WTC11 (cell line): Measurements from ENCODE around the gene HLTF. TPM values are rescaled to one million over a fixed set of nuclear protein-coding genes. Genes with fewer than 3 reads are reported as not detected.
A peak's percentile ranks its signal among the peaks of the same experiment; 100 is the strongest.

Experiments
- ATAC-seq: fragments of 200-7000 bp; cut with Tn5 transposase; 2 replicates; pipeline ENCODE4 v1.10.0; 2021; ENCODE audit warnings: mild to moderate bottlenecking, moderate library complexity
- CTCF ChIA-PET: fragments of 300-600 bp; sonication (Branson Sonifier 250); formaldehyde crosslinking; loops from one replicate; lab custom pipeline; 2021; ENCODE audit warnings: antibody characterized with exemption; lab: Charles Lee
- POLR2A ChIA-PET: fragments of 350-600 bp; sonication (Branson Sonifier 250); formaldehyde crosslinking; loops from one replicate; lab custom pipeline; 2021; ENCODE audit warnings: antibody characterized with exemption; lab: Charles Lee
- DNase-seq: peaks from one replicate; pipeline ENCODE4 v3.0.0; 2021; ENCODE audit warnings: low spot score
- H3K27ac Mint-ChIP-seq: 2 replicates; pipeline ENCODE4 v1.8.0; 2021; ENCODE audit warnings: mixed read lengths
- H3K27me3 Mint-ChIP-seq: 2 replicates; pipeline ENCODE4 v1.8.0; 2021; ENCODE audit warnings: low read depth, mild to moderate bottlenecking, moderate library complexity, mixed read lengths
- H3K36me3 Mint-ChIP-seq: 2 replicates; pipeline ENCODE4 v1.8.0; 2021; ENCODE audit warnings: mixed read lengths
- H3K4me1 Mint-ChIP-seq: 2 replicates; pipeline ENCODE4 v1.8.0; 2022; ENCODE audit warnings: mixed read lengths
- H3K4me3 Mint-ChIP-seq: 2 replicates; pipeline ENCODE4 v1.8.0; 2021; ENCODE audit warnings: mild to moderate bottlenecking, moderate library complexity, mixed read lengths
- H3K9me3 Mint-ChIP-seq: 2 replicates; pipeline ENCODE4 v1.8.0; 2021; ENCODE audit warnings: mixed read lengths
- ATF1 ChIP-seq: sonication (generic); formaldehyde crosslinking; IDR thresholded peaks from 2 replicates; pipeline ENCODE4 v1.8.1; 2023; ENCODE audit warnings: mild to moderate bottlenecking, moderate library complexity, missing genetic modification reagents
- E2F5 ChIP-seq: sonication (generic); formaldehyde crosslinking; IDR thresholded peaks from 2 replicates; pipeline ENCODE4 v1.8.1; 2022; ENCODE audit warnings: mild to moderate bottlenecking, moderate library complexity, missing genetic modification reagents
- ETV6 ChIP-seq: sonication (generic); formaldehyde crosslinking; IDR thresholded peaks from 2 replicates; pipeline ENCODE4 v1.8.1; 2022; ENCODE audit warnings: mild to moderate bottlenecking, missing genetic modification reagents
- GTF2I ChIP-seq: fragments of 250-450 bp; sonication (Bioruptor Pico); conservative IDR thresholded peaks from 2 replicates; pipeline ENCODE4 v1.4.0; 2021; ENCODE audit warnings: mild to moderate bottlenecking
- HMGXB4 ChIP-seq: sonication (generic); formaldehyde crosslinking; IDR thresholded peaks from 2 replicates; pipeline ENCODE4 v1.8.1; 2023; ENCODE audit warnings: mild to moderate bottlenecking, moderate library complexity, missing genetic modification reagents
- JAZF1 ChIP-seq: fragments of 250-450 bp; sonication (Bioruptor Pico); IDR thresholded peaks from 2 replicates; pipeline ENCODE4 v1.9.0; 2021; ENCODE audit warnings: moderate library complexity, mild to moderate bottlenecking, inconsistent platforms
- JUN ChIP-seq: sonication (generic); formaldehyde crosslinking; IDR thresholded peaks from 2 replicates; pipeline ENCODE4 v1.8.0; 2023; ENCODE audit warnings: mild to moderate bottlenecking, missing genetic modification reagents
- NFE2L1 ChIP-seq: sonication (generic); formaldehyde crosslinking; IDR thresholded peaks from 2 replicates; pipeline ENCODE4 v1.8.1; 2023; ENCODE audit warnings: missing genetic modification reagents
- NR1H2 ChIP-seq: sonication (generic); formaldehyde crosslinking; IDR thresholded peaks from 2 replicates; pipeline ENCODE4 v1.9.0; 2021; ENCODE audit warnings: mild to moderate bottlenecking, moderate library complexity, missing genetic modification reagents
- NR2C2 ChIP-seq: sonication (generic); formaldehyde crosslinking; IDR thresholded peaks from 2 replicates; pipeline ENCODE4 v1.8.0; 2022; ENCODE audit warnings: mild to moderate bottlenecking, missing genetic modification reagents
- PRDM15 ChIP-seq: sonication (generic); formaldehyde crosslinking; IDR thresholded peaks from 2 replicates; pipeline ENCODE4 v1.8.0; 2022; ENCODE audit warnings: missing genetic modification reagents
- RELA ChIP-seq: sonication (generic); formaldehyde crosslinking; IDR thresholded peaks from 2 replicates; pipeline ENCODE4 v1.8.1; 2022; ENCODE audit warnings: missing genetic modification reagents, mild to moderate bottlenecking, borderline replicate concordance
- SP1 ChIP-seq: sonication (generic); formaldehyde crosslinking; conservative IDR thresholded peaks from 2 replicates; pipeline ENCODE4 v1.8.1; 2022; ENCODE audit warnings: missing genetic modification reagents
- ZNF121 ChIP-seq: sonication (generic); formaldehyde crosslinking; IDR thresholded peaks from 2 replicates; pipeline ENCODE4 v1.8.0; 2023; ENCODE audit warnings: missing genetic modification reagents
- ZNF281 ChIP-seq: sonication (generic); formaldehyde crosslinking; IDR thresholded peaks from 2 replicates; pipeline ENCODE4 v1.8.0; 2023; ENCODE audit warnings: mild to moderate bottlenecking, missing genetic modification reagents
- ZNF416 ChIP-seq: fragments of 250-450 bp; sonication (Bioruptor Pico); IDR thresholded peaks from 2 replicates; pipeline ENCODE4 v1.9.0; 2021; ENCODE audit warnings: mild to moderate bottlenecking, inconsistent platforms
- total RNA-seq: library from RNA; stranded (reverse); gene quantifications from 3 replicates; pipeline ENCODE4 v1.2.3, GENCODE V29; 2021
- TF ChIP-seq, protein P1 (sequence below): sonication (generic); formaldehyde crosslinking; IDR thresholded peaks from 2 replicates; pipeline ENCODE4 v1.8.1; 2023; ENCODE audit warnings: mild to moderate bottlenecking, missing genetic modification reagents, moderate library complexity

The HLTF gene
- total RNA-seq, 1 experiment from 2014 or later, result 62.4 TPM

DNA sequence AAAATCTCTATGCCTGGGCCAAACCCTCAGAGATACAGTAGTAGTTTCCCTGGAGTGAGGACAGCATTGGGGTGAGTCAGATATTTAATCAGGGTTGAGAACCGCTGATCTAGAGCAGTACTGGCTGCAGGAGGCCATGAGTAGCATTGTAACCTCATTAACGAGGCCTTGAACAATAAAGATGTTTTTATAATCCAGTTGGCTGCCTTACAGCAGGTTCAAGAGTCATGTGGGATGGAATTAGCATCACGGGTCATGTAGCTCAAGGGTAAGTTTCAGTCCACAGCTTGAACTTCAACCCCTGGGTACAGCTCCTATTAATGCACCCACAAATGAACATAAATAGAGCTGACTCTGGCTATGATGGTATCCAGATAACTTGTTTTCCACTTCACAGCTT, 48.2 kb upstream of the HLTF start:
- H3K27ac Mint-ChIP-seq, result peak overlapping the region; percentile 48
- H3K4me3 Mint-ChIP-seq, result no peak overlapping the region
- ChIA-PET POLR2A (no interaction called here), CTCF (interaction anchor here (2.1 kb wide), 1 partner anchor 14 kb away, joined by 5 read pairs; no protein-coding TSS in a partner anchor)
- H3K36me3 Mint-ChIP-seq, result peaks cover 13% of the 10 kb centered on the region
- ATAC-seq, result no peak; the same call in 1 of the 2 replicates
- no peak for TF ChIP-seq ZNF121 (CRISPR knock-in tag)
- TF ChIP-seq ATF1 (CRISPR knock-in tag), result no peak
- TF ChIP-seq, protein P1, sequence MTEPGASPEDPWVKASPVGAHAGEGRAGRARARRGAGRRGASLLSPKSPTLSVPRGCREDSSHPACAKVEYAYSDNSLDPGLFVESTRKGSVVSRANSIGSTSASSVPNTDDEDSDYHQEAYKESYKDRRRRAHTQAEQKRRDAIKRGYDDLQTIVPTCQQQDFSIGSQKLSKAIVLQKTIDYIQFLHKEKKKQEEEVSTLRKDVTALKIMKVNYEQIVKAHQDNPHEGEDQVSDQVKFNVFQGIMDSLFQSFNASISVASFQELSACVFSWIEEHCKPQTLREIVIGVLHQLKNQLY (CRISPR knock-in tag), result no peak
- no peak for TF ChIP-seq GTF2I
- TF ChIP-seq ZNF281 (CRISPR knock-in tag), result no peak
- no peak for TF ChIP-seq JAZF1
- TF ChIP-seq NR2C2 (CRISPR knock-in tag), result no peak
- TF ChIP-seq, all 79 proteins: peak for 0
- Mint-ChIP-seq H3K4me1 (peaks cover 70% of the 10 kb centered on the region), H3K27me3 (no peaks in the 10 kb centered on the region), H3K9me3 (no peaks in the 10 kb centered on the region)
- DNase-seq, result no peak

GRCh38 chr3:149131589-149131988, 45.3 kb upstream of the HLTF start:
- ATAC-seq (no peak), DNase-seq (no peak)
- peak overlapping the region; percentile 89 for H3K4me3 Mint-ChIP-seq
- H3K27me3 Mint-ChIP-seq, result peaks cover 8% of the 10 kb centered on the region
- no peak for TF ChIP-seq RELA (CRISPR knock-in tag)
- no peak for TF ChIP-seq NFE2L1
- TF ChIP-seq ETV6 (CRISPR knock-in tag), result no peak
- TF ChIP-seq SP1 (CRISPR knock-in tag), result no peak
- TF ChIP-seq ZNF121 (CRISPR knock-in tag), result no peak
- TF ChIP-seq ZNF416 (CRISPR knock-in tag), result no peak
- no peak for TF ChIP-seq PRDM15 (CRISPR knock-in tag)
- ChIA-PET POLR2A (no interaction called here), CTCF (interaction anchor here (0.6 to 2.6 kb wide), 2 partner anchors 11 to 177 kb away, joined by 3 to 8 read pairs; no protein-coding TSS in a partner anchor)
- H3K9me3 Mint-ChIP-seq, result no peaks in the 10 kb centered on the region
- peaks cover 15% of the 10 kb centered on the region for H3K36me3 Mint-ChIP-seq
- H3K27ac Mint-ChIP-seq, result peak overlapping the region; percentile 79
- peaks cover 60% of the 10 kb centered on the region for H3K4me1 Mint-ChIP-seq

GRCh38 chr3:149129326-149130205, 43.2 kb upstream of the HLTF start, which contains the start of gene HPS3:
TSS of gene HPS3 (plus strand) at chr3:149129638. CDS start at chr3:149129724, 86 bp downstream.
- ChIA-PET CTCF (interaction anchor here (0.7 to 2.1 kb wide), 13 partner anchors 9 to 215 kb away, joined by 3 to 26 read pairs (median 5); partner anchors contain the start of gene TM4SF18), POLR2A (interaction anchor here (0.8 to 1.0 kb wide), 2 partner anchors 68 to 174 kb away, joined by 3 to 4 read pairs; no protein-coding TSS in a partner anchor)
- H3K27me3 Mint-ChIP-seq, result peaks cover 8% of the 10 kb centered on the region
- H3K36me3 Mint-ChIP-seq, result peaks cover 13% of the 10 kb centered on the region
- DNase-seq (peak; percentile 86), ATAC-seq (peak; percentile 83)
- no peaks in the 10 kb centered on the region for H3K9me3 Mint-ChIP-seq
- peaks cover 51% of the 10 kb centered on the region for H3K4me1 Mint-ChIP-seq
- peak within 1 kb of the TSS; percentile 89 for H3K4me3 Mint-ChIP-seq
- peak within 1 kb of the TSS; percentile 95 for H3K27ac Mint-ChIP-seq
- TF ChIP-seq HMGXB4, result peak; percentile 90
- peak; percentile 82 for TF ChIP-seq E2F5 (CRISPR knock-in tag)
- 0 out of 2 replicates have a peak, but pooled peaks have one; percentile 14 for TF ChIP-seq NR1H2 (CRISPR knock-in tag)
- 0 out of 2 replicates have a peak, but pooled peaks have one; percentile 41 for TF ChIP-seq JUN (CRISPR knock-in tag)
- no peak for TF ChIP-seq PRDM15 (CRISPR knock-in tag)
